Bronchial epithelial cell (primary cell): Measurements from ENCODE around the gene SPACA5B. TPM values are rescaled to one million over a fixed set of nuclear protein-coding genes. Genes with fewer than 3 reads are reported as not detected.
"Not testable (repeated sequence)": the region's sequence is repeated elsewhere in the genome, so short reads cannot be mapped to it uniquely, and the experiment has no call there.

ENCODE experiments used
- DNase-seq: peaks from one replicate; pipeline ENCODE4 v3.0.0-alpha.2; 2010; ENCODE audit warnings: low read depth
- FAIRE-seq: peaks from 2 replicates; lab custom pipeline; 2011; peaks lifted over from hg19 to GRCh38; lab: Jason Lieb, UNC
- H3K27me3 ChIP-seq: 2 replicates; pipeline ENCODE4 v1.5.1; 2011; ENCODE audit warnings: low read length; ENCODE audit not compliant: control insufficient read depth, insufficient read depth
- H3K36me3 ChIP-seq: 2 replicates; pipeline ENCODE4 v1.5.1; 2011; ENCODE audit warnings: low read length; ENCODE audit not compliant: control insufficient read depth, insufficient read depth
- H3K4me3 ChIP-seq: 2 replicates; pipeline ENCODE4 v1.5.1; 2011; ENCODE audit warnings: mild to moderate bottlenecking, low read depth, low read length, control low read depth
- total RNA-seq: library from RNA; depleted of rRNA; stranded (reverse); fragments of >200 nt; gene quantifications from 2 replicates; pipeline ENCODE4 v1.2.1, GENCODE V29; 2014
- TF ChIP-seq, protein P1 (sequence below): IDR thresholded peaks from 2 replicates; pipeline ENCODE4 v1.5.1; 2011; ENCODE audit warnings: mild to moderate bottlenecking, moderate library complexity, low read length, control low read depth, inconsistent platforms; ENCODE audit not compliant: insufficient read depth, severe bottlenecking

Gene SPACA5B
- total RNA-seq, 1 donor from 2014 or later = not detected

DNA sequence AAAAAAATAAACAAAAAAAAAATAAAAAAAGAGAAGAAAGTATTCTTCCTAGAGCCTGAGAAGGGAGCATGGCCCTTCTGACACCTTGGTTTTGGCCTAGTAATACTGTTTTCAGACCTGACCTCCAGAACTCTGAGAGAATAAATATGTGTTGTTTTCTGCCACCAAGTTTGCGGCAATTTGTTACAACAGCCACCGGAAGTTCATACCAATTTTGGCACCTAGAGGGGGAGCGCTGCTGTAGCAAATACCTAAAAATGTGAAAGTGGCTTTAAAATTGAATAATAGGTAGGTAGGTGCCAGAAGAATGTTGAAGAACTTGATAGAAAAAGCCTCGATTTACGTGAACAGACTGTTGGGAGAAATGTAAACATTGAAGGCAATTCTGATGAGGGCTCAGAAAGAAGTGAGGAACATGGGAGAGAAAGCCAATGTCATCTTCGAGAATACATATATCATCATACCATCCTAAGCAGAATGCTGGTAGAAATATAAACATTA, 27.5 kb upstream of the SPACA5B start:
- FAIRE-seq (no peak), DNase-seq (no peak)
- H3K27me3 ChIP-seq = no peaks in the 10 kb centered on the region
- H3K36me3 ChIP-seq = no peaks in the 10 kb centered on the region
- TF ChIP-seq, protein P1, sequence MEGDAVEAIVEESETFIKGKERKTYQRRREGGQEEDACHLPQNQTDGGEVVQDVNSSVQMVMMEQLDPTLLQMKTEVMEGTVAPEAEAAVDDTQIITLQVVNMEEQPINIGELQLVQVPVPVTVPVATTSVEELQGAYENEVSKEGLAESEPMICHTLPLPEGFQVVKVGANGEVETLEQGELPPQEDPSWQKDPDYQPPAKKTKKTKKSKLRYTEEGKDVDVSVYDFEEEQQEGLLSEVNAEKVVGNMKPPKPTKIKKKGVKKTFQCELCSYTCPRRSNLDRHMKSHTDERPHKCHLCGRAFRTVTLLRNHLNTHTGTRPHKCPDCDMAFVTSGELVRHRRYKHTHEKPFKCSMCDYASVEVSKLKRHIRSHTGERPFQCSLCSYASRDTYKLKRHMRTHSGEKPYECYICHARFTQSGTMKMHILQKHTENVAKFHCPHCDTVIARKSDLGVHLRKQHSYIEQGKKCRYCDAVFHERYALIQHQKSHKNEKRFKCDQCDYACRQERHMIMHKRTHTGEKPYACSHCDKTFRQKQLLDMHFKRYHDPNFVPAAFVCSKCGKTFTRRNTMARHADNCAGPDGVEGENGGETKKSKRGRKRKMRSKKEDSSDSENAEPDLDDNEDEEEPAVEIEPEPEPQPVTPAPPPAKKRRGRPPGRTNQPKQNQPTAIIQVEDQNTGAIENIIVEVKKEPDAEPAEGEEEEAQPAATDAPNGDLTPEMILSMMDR = no peak
- H3K4me3 ChIP-seq = no peak overlapping the region

DNA sequence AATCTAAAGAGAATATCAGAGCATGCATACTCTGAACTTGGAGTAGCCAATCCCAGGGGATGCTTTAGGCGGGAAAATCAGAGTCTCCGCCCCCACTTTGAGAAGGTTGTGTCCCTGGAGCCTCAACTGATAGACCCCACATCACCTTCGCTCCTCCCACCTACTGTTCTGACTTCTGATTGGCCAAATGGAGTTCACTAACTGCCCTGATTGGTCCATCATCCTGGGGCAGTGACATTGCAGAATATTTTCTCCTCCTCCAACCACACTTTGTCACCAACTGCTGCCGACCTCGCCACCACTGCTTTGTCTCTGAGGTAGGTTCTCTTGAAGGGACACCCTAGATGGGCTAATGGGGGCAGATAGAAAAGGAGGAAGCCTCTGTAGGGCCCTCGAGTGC, 22.7 kb upstream of the SPACA5B start:
- no peaks in the 10 kb centered on the region for H3K36me3 ChIP-seq
- FAIRE-seq (no peak), DNase-seq (no peak)
- TF ChIP-seq, protein P1 = no peak
- no peak overlapping the region for H3K4me3 ChIP-seq
- no peaks in the 10 kb centered on the region for H3K27me3 ChIP-seq

DNA sequence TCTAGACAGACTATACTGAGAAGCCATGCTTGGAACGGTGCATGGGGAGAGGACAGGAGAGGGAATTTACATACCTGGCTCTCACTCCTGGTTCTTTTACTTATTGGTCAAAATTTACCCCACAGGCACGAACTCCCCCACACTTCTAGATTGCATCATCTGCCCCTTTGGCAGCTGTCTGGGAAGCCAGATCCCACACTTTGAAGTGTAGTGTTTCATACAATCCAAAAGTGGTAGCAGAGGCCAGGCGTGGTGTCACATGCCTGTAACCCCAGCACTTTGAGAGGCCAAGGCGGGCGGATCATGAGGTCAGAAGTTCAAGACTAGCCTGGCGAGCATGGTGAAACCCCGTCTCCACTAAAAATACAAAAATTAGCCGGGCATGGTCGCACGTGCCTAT, 5.1 kb upstream of the SPACA5B start:
- not testable (repeated sequence) for DNase-seq, H3K4me3 ChIP-seq, FAIRE-seq, H3K36me3 ChIP-seq, H3K27me3 ChIP-seq

DNA sequence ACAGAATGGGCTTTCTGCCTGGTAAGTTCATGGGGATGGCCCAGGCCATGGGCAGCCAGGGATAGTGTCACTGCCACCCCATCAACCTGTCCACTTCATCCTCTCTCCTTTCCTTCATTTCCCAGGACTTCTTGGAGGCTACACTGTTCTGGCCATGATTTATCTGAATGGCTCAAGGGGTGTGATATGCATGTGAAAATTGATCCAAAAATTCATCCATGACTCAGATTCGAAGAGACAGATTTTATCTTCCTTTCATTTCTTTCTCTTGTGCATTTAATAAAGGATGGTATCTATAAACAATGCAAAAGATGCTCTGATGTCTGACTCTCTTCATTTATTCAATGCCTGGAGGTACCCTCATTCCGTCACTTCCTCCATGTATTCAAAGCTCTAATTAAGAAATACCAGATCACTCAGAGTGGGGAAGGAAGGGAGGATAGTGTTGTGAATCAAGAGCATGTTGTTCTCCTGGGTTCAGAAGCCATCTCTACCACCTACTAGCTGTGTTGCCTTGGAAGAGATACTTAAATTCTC, 1.9 kb downstream of the SPACA5B start:
- DNase-seq, H3K4me3 ChIP-seq, H3K27me3 ChIP-seq, H3K36me3 ChIP-seq, FAIRE-seq: not testable (repeated sequence)

DNA sequence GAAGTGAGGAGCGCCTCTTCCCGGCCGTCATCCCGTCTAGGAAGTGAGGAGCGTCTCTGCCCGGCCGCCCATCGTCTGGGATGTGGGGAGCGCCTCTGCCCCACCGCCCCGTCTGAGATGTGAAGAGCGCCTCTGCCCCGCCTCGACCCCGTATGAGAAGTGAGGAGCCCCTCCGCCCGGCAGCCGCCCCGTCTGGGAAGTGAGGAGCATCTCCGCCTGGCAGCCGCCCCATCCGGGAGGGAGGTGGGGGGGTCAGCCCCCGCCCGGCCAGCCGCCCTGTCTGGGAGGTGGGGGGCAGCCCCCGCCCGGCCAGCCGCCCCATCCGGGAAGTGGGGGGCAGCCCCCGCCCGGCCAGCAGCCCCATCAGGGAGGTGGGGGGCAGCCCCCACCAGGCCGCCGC, 8.7 kb downstream of the SPACA5B start:
- H3K36me3 ChIP-seq, H3K27me3 ChIP-seq, FAIRE-seq, H3K4me3 ChIP-seq, DNase-seq: not testable (repeated sequence)

DNA sequence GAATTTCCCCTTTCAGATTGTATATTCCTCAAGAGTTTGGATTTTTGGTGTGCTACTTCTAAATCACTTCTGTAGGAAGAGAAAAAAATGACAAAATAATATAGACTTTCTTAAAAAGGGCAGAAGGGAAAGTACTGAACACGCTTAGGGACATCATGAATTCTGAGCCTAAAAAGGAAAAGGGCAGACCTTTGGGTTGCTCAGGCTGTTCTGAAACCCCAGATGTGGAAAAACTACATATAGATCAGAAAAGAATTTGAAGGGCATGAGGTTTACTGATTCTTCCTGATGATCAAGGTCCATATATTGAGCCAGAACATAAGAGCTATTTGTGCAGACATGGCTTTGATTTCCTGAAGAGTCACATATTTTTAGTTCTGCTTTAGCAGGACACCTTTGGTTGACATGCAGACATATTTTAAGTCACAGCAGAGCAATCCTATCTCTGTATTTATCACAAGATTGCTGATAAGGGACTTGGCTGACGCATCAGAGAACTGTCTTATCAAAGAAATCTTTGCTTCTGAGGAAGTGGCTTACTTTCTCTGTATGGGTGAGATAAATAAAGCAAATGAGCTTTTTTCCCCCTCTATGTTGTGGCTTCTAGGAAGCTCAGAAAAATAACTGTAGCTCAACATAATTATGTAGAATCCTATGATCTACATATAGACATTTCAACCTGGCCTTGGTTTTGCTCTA, 11.5 kb downstream of the SPACA5B start:
- not testable (repeated sequence) for DNase-seq, H3K4me3 ChIP-seq, FAIRE-seq, H3K27me3 ChIP-seq, H3K36me3 ChIP-seq

DNA sequence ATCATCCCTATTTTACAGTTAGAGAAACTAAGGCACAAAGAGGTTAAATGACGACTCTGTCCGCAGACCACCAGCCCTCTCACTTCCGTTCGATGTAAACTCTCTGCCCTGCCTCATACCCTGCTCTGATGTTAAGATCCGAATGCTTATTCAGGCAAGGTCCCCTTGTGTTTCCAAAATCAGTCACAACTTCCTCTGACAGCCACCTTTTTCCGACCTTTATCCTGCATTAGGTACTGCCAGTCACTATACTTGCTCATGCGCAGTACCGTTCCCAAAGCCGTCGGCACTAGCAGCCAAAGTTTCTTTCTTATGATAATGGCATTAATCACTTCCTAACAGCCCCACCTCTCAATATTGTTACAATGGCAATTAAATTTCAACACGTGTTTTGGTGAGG, 12.3 kb downstream of the SPACA5B start:
- not testable (repeated sequence) for H3K27me3 ChIP-seq, DNase-seq, H3K36me3 ChIP-seq, H3K4me3 ChIP-seq
- FAIRE-seq = peak; percentile 36

DNA sequence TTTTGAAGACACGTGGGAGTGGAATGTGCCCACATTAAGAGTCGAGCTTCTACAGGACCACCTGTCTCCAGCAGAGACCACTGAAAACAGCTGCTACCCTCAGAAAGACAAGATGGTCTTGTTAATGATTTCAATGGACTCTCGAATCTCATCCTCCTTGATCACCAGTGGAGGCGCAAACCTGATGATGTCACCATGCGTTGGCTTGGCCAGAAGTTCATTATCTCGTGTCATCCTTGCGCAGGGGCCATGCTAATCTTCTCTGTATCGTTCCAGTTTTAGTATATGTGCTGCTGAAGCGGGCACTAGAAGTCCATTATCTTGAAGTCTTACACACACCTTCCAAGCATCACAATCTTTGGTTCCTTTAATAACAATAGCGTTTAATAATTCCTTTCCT, 23.3 kb downstream of the SPACA5B start:
- no peak for FAIRE-seq
- TF ChIP-seq, protein P1 = no peak
- no peaks in the 10 kb centered on the region for H3K27me3 ChIP-seq
- no peaks in the 10 kb centered on the region for H3K36me3 ChIP-seq
- no peak for DNase-seq
- H3K4me3 ChIP-seq = no peak overlapping the region
